Left lung (tissue), 10 donors: ENCODE results near the gene ANXA6. TPM values are rescaled to one million over a fixed set of nuclear protein-coding genes. Genes with fewer than 3 reads are reported as not detected.
A peak's percentile ranks its signal among the peaks of the same experiment; 100 is the strongest.

Experiments
- ATAC-seq: fragments of 200-7000 bp; cut with Tn5 transposase; one replicate; pipeline ENCODE4 v1.9.1; 2020; ENCODE audit warnings: moderate library complexity
- DNase-seq, 4 donors: peaks; one replicate each; pipeline ENCODE4 v3.0.0-alpha.2; 2013 to 2020
- H3K27ac ChIP-seq, 2 donors: fragments of 200-600 bp; sonication (generic) in 1 of 2; one replicate each; pipeline versions ENCODE4 v1.5.0 to v1.8.0; 2020 to 2021
- H3K27me3 ChIP-seq, 2 donors: fragments of 200-600 bp; sonication (generic) in 1 of 2; one replicate each; pipeline versions ENCODE4 v1.5.0 to v1.8.0; 2020 to 2021
- H3K36me3 ChIP-seq, 2 donors: fragments of 200-600 bp; sonication (generic) in 1 of 2; one replicate each; pipeline versions ENCODE4 v1.5.0 to v1.8.0; 2020 to 2021
- H3K4me1 ChIP-seq, 2 donors: fragments of 200-600 bp; one replicate each; pipeline ENCODE4 v1.8.0; 2021
- H3K4me3 ChIP-seq, 2 donors: fragments of 200-600 bp; sonication (generic) in 1 of 2; one replicate each; pipeline versions ENCODE4 v1.5.0 to v1.8.0; 2020 to 2021; ENCODE audit warnings: mild to moderate bottlenecking in 1 of 2
- H3K9me3 ChIP-seq, 2 donors: fragments of 200-600 bp; sonication (generic) in 1 of 2; one replicate each; pipeline versions ENCODE4 v1.5.0 to v1.8.0; 2020 to 2021
- intact Hi-C, 2 donors: fragments of 100-400 bp; cut with DNase I; formaldehyde crosslinking; loops; one replicate each; pipeline versions ENCODE4 v1.11.2 to v1.14.2; 2022
- polyA plus RNA-seq, 6 donors: library from polyadenylated mRNA; unstranded; fragments of 120-200 nt; gene quantifications; one replicate each; pipeline ENCODE4 v1.2.1, GENCODE V29; 2013; ENCODE audit not compliant: insufficient read length in 6 of 6
- total RNA-seq, 2 donors: library from RNA; stranded (reverse); fragmentation: NEBNext Ultra II Directional; extraction: Animal tissue kit (Norgen Biotek cat#: 25700); gene quantifications; one replicate each; pipeline ENCODE4 v1.2.1, GENCODE V29; 2021
- TF ChIP-seq, protein P1 (sequence below), 2 donors: fragments of 200-600 bp; sonication (generic) in 1 of 2; IDR thresholded peaks; one replicate each; pipeline versions ENCODE4 v1.5.0 to v1.8.0; 2021; ENCODE audit warnings: antibody characterized with exemption in 2 of 2
- donor health status: DM: no; HTN: yes; CAD: no.
- donor health status: DM: no; HTN: no; CAD: no.

ANXA6 gene
- total and polyA plus RNA-seq, 8 donors: 188 to 303 (median 291) TPM

DNA sequence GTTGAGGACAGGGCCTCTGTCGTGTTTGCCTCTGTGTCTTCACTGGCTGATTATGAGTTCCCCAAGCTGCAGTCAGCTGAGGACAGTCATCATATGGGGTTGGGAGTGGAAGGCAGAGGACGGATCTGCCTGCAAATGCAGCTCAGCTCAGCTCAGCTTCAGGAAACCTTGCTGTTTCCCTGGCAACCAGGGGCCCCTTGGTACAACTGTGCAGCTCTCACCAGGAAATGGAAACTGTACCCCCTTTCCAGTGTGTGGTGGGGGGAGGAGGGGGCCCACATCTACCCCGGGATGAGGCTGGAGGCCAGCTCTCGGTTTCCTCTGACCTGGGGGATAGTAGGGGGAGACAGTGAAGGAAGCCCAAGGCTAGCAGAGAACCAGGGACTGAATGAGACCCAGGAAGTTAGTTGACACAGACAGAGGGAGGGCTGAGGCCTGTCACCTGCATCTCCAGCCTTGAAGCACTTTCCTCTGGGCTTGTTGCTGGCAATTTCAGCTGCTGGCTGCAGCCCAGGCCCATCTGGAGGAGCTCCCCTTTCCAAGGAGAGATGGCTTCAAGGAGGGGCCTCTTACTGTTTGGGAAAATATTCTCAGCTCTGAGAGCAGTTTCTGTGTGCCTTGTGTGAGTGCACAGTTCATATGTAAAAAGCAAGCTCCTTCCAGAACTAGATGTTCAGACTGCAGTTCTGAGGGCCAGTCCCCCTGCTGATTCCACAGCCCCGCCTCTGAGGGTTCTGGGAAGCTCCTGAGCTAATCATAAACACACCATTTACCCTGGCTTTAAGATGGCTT, 6.9 kb downstream of the ANXA6 start:
- intact Hi-C loops: no loop called here
- no peaks in the 10 kb centered on the region for H3K9me3 ChIP-seq
- H3K27ac ChIP-seq: peak overlapping the region; percentile 53 to 81
- DNase-seq: peak in 2 of 4 donors; percentile 62
- H3K36me3 ChIP-seq: peaks cover 0 to 13% of the 10 kb centered on the region in 2 donors
- no peak overlapping the region for H3K4me3 ChIP-seq
- TF ChIP-seq, protein P1, sequence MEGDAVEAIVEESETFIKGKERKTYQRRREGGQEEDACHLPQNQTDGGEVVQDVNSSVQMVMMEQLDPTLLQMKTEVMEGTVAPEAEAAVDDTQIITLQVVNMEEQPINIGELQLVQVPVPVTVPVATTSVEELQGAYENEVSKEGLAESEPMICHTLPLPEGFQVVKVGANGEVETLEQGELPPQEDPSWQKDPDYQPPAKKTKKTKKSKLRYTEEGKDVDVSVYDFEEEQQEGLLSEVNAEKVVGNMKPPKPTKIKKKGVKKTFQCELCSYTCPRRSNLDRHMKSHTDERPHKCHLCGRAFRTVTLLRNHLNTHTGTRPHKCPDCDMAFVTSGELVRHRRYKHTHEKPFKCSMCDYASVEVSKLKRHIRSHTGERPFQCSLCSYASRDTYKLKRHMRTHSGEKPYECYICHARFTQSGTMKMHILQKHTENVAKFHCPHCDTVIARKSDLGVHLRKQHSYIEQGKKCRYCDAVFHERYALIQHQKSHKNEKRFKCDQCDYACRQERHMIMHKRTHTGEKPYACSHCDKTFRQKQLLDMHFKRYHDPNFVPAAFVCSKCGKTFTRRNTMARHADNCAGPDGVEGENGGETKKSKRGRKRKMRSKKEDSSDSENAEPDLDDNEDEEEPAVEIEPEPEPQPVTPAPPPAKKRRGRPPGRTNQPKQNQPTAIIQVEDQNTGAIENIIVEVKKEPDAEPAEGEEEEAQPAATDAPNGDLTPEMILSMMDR (IDR thresholded peaks at IDR 0.05): no peak
- peak; percentile 53 for ATAC-seq
- peaks cover 33 to 91% of the 10 kb centered on the region in 2 donors for H3K4me1 ChIP-seq
- no peaks in the 10 kb centered on the region for H3K27me3 ChIP-seq

- intact Hi-C loops: no loop called here
- Histone ChIP-seq H3K27me3 (no peaks in the 10 kb centered on the region), H3K4me3 (no peak overlapping the region), H3K36me3 (peaks cover 0 to 32% of the 10 kb centered on the region in 2 donors), H3K9me3 (no peaks in the 10 kb centered on the region), H3K4me1 (peaks cover 23 to 71% of the 10 kb centered on the region in 2 donors), H3K27ac (no peak overlapping the region)
- TF ChIP-seq, protein P1 (IDR thresholded peaks at IDR 0.05): no peak
- DNase-seq (no peak), ATAC-seq (no peak)
Observed at GRCh38 chr5:151148583-151148982, 9.0 kb downstream of the ANXA6 start.

DNA sequence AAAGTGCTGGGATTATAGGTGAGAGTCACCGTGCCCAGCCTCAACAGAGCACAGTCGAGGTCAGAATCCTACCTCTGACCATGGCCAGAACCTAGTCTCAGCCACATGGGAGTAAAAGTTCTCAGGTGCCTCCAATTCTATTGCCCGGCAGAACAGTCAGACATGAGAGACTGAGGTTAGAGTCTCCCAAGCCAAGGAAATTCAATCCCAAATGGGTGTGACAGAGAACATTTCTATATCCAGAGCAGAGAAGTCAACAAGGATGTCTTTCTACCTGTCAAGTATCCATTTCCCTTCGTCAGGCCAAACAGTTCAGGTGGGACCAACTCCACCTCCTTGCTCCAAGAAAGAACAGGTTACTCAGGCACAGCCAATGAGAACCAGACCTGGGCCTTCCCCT, 10.5 kb downstream of the ANXA6 start:
- intact Hi-C loops: no loop called here
- Histone ChIP-seq H3K27ac (no peak overlapping the region), H3K4me1 (peaks cover 19 to 57% of the 10 kb centered on the region in 2 donors), H3K36me3 (peaks cover 0 to 47% of the 10 kb centered on the region in 2 donors), H3K27me3 (no peaks in the 10 kb centered on the region), H3K9me3 (no peaks in the 10 kb centered on the region), H3K4me3 (no peak overlapping the region)
- TF ChIP-seq, protein P1 (IDR thresholded peaks at IDR 0.05): no peak
- ATAC-seq: no peak
- DNase-seq: no peak

- peaks cover 11 to 54% of the 10 kb centered on the region in 2 donors for H3K4me1 ChIP-seq
- intact Hi-C loops: no loop called here
- peaks cover 0 to 57% of the 10 kb centered on the region in 2 donors for H3K36me3 ChIP-seq
- ATAC-seq (no peak), DNase-seq (no peak)
- H3K27me3 ChIP-seq: no peaks in the 10 kb centered on the region
- H3K4me3 ChIP-seq: no peak overlapping the region
- H3K9me3 ChIP-seq: no peaks in the 10 kb centered on the region
- TF ChIP-seq, protein P1 (IDR thresholded peaks at IDR 0.05): no peak
- H3K27ac ChIP-seq: no peak overlapping the region
Observed at GRCh38 chr5:151146061-151146460, 11.5 kb downstream of the ANXA6 start.

- Histone ChIP-seq H3K27me3 (no peaks in the 10 kb centered on the region), H3K27ac (no peak overlapping the region), H3K9me3 (no peaks in the 10 kb centered on the region), H3K4me1 (peaks cover 0 to 44% of the 10 kb centered on the region in 2 donors), H3K36me3 (peaks cover 0 to 66% of the 10 kb centered on the region in 2 donors), H3K4me3 (no peak overlapping the region)
- ATAC-seq: no peak
- TF ChIP-seq, protein P1 (IDR thresholded peaks at IDR 0.05): no peak
- no peak for DNase-seq
- intact Hi-C loops: no loop called here
Observed at GRCh38 chr5:151144922-151145321, 12.7 kb downstream of the ANXA6 start.
